ENCODE measurements around the gene ANGPTL5. TPM values are rescaled to one million over a fixed set of nuclear protein-coding genes. Genes with fewer than 3 reads are reported as not detected.

Gene ANGPTL5
- 0.19 and 1.3 TPM in 2 replicates for total RNA-seq

GRCh38 chr11:101916422-101916821 is at the start of gene ANGPTL5:
ANGPTL5 (minus strand) TSS chr11:101916522; CDS start chr11:101907909, 8,613 bp downstream.

GRCh38 chr11:101914738-101915426 is 1.4 kb downstream of the ANGPTL5 start, which contains the start of gene CEP126:
CEP126 (plus strand) TSS chr11:101915010; CDS start chr11:101915285, 275 bp downstream.

Other genes starting within 250 kb of the ANGPTL5 start
- 2.6 and 4.2 TPM in 2 replicates for gene CEP126, start 1.5 kb downstream of the ANGPTL5 start, total RNA-seq
- 0.33 and 0.57 TPM in 2 replicates for gene CFAP300, start 130.9 kb upstream of the ANGPTL5 start, total RNA-seq
- gene YAP1, start 193.9 kb upstream of the ANGPTL5 start, total RNA-seq, result 54.2 and 68.9 TPM in 2 replicates

Data from vein endothelial cell (primary cell).